Sigmoid colon (tissue), 4 donors: ENCODE data around the gene DYSF.

Experiments
- EP300 ChIP-seq, 4 donors: sonication (generic); formaldehyde crosslinking; IDR thresholded peaks; one replicate each; pipeline ENCODE4 v1.6.1; 2017; ENCODE audit warnings: antibody characterized with exemption in 4 of 4
- POLR2A ChIP-seq, 2 donors: fragments of 450-650 bp; IDR thresholded peaks; one replicate each; pipeline ENCODE4 v1.6.1; 2016; ENCODE audit warnings: antibody characterized with exemption in 2 of 2, mild to moderate bottlenecking in 2 of 2, moderate library complexity in 2 of 2
- POLR2AphosphoS5 ChIP-seq, 4 donors: sonication (generic); formaldehyde crosslinking; IDR thresholded peaks; one replicate each; pipeline ENCODE4 v1.6.1; 2017; ENCODE audit warnings: antibody characterized with exemption in 4 of 4
- TF ChIP-seq, protein P1 (sequence below), 4 experiments: fragments of 450-650 bp in 3 of 4; fragments of 200-600 bp in 1 of 4; IDR thresholded peaks; one replicate each; pipeline ENCODE4 v1.5.1; 2016 to 2019; ENCODE audit warnings: antibody characterized with exemption in 4 of 4, mild to moderate bottlenecking in 3 of 4, moderate library complexity in 2 of 4

DNA sequence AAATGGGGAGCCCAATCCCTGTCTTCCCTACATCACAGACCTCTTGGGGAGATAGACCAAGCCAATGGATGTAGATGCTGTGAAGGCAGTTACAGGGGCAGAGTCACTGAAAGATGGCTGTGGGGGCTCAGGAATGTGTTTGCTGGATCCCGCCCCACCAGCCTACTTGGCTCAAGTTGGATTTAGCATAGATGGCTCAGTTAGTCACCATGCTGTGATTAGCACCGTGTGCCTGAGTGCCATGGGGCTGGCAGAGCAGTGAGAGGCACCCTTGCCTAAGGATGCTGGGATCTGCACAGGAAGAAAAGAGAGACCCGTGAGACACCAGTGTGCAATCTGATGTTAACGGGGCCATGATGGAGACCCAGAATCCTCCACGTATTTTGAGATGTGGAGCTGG, 228.3 kb downstream of the DYSF start:
- TF ChIP-seq POLR2A (IDR thresholded peaks at IDR 0.05) = no peak
- TF ChIP-seq, protein P1, sequence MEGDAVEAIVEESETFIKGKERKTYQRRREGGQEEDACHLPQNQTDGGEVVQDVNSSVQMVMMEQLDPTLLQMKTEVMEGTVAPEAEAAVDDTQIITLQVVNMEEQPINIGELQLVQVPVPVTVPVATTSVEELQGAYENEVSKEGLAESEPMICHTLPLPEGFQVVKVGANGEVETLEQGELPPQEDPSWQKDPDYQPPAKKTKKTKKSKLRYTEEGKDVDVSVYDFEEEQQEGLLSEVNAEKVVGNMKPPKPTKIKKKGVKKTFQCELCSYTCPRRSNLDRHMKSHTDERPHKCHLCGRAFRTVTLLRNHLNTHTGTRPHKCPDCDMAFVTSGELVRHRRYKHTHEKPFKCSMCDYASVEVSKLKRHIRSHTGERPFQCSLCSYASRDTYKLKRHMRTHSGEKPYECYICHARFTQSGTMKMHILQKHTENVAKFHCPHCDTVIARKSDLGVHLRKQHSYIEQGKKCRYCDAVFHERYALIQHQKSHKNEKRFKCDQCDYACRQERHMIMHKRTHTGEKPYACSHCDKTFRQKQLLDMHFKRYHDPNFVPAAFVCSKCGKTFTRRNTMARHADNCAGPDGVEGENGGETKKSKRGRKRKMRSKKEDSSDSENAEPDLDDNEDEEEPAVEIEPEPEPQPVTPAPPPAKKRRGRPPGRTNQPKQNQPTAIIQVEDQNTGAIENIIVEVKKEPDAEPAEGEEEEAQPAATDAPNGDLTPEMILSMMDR (IDR thresholded peaks at IDR 0.05) = no peak
- TF ChIP-seq EP300 (IDR thresholded peaks at IDR 0.05) = no peak
- no peak for TF ChIP-seq POLR2AphosphoS5 (IDR thresholded peaks at IDR 0.05)
